HPDE6-E6E7 (cell line): Measurements from ENCODE around the gene MAGEA4.

Experiments
- DNase-seq: peaks from one replicate; pipeline ENCODE4 v3.0.0; 2011; ENCODE audit warnings: missing footprints; ENCODE audit errors: extremely low spot score

The MAGEA4 gene

DNA sequence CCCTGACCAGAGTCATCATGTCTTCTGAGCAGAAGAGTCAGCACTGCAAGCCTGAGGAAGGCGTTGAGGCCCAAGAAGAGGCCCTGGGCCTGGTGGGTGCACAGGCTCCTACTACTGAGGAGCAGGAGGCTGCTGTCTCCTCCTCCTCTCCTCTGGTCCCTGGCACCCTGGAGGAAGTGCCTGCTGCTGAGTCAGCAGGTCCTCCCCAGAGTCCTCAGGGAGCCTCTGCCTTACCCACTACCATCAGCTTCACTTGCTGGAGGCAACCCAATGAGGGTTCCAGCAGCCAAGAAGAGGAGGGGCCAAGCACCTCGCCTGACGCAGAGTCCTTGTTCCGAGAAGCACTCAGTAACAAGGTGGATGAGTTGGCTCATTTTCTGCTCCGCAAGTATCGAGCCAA is 11.0 kb downstream of the MAGEA4 start:
- DNase-seq = no peak

DNA sequence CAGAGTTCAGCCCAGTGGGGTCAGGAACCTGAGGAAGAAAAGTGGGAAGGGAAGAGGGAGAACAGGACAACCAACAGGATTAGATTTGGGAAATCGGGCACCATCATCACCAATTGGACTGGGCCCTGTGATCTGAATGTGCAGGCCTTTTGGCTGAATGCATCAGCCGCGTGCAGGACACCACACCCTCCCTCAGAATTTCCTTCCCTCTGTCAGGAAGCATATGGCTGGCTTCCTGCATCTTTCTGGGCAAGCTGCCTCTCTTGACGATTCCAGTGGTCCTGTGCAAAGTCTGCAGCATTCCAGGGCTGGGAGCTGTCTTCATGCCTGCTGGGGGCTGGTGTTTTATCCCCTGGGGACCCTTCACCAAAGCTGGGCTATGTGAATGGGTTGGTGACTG is 16.4 kb downstream of the MAGEA4 start:
- DNase-seq = no peak

DNA sequence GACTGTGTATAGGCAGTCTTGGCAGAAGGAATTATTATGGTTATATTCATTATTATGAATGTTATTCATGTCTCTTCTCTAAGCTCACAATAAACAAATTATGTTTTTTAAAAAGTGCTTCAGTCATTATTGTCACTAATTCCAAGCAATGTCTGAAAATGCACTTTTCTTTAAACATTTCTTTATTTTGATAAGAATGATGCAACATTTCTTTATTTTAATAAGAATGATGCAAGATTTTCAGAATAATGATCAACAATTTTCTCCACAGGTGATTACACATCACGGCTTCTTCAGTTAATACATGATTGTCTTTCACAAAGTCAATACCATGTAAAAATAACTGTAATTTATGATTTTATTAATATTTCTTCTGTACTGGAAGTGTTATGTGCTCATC is 22.7 kb downstream of the MAGEA4 start:
- no peak for DNase-seq

DNA sequence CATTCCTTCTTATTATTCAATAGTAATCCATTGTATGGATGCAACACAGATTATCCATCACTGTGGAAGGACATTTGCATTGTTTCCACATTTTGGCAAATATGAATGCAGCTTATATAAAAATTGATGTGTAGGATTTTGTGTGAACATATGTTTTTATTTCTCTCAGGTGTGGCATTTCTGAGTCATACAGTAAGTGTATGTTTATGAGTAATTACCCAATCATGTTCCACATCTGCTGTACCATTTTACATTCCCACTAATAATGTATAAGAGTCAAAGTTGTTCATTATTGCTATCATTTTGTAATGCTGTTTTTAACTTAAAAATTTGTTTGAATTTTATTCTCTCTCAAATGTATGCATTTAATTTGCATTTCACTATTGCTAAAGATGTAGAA is 25.5 kb downstream of the MAGEA4 start:
- no peak for DNase-seq

DNA sequence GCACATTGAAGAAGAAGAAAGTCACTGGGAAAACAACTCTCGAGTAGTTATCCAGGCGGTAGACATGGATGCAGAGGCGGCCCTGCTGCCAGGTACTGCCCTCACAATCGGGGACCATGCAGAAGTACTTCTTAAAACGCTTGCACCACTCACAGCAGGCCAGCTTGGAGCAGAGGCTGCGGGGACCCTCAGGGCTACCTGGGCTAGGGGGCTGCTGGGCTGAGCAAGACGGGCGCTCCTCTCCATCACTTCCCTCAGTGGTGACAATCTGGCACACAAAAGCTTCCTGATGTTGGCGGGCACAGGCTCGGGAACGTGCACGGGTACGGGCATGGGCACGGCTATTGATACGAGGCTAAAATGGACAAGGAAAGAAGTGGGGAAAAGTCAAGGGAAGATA is 42.0 kb downstream of the MAGEA4 start:
- DNase-seq = no peak

DNA sequence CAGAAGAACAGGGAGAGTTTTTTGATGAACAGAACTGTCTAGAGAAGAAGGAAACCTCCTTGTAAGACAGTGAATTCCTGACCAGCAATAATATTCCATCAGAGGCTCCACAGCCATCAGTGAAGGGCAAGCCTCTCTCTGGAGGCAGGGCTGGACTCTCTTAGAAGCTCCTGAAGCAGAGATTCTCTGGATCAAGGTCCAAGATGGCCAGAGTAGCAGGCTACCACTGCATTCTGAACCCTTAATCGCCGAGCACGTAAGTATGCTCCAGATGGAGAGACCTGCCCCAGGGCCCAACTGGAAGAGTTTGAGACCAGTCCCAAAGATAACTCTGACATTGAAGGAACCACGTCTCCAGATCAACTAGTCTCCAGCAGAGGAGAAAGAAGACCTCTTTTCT is 45.4 kb downstream of the MAGEA4 start:
- no peak for DNase-seq

DNA sequence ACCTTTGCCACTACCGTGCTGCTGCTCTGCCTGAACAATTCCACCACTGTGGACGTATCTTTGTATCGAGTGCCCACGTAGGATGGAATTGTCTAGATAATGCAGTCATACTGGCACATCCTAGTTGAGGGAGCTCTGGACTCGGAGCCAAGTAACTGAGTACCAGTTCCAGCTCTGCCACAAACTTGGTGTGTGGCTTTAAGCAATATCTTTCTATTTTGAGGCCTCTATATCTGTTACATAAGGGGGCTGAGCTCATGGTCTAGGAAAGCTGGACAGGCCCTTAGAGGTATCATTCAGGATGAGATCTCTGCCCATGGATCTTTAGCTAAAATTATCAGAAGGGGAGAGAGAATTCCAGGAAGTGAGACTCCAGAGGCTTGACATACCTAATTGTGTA is 49.3 kb downstream of the MAGEA4 start:
- DNase-seq = no peak

DNA sequence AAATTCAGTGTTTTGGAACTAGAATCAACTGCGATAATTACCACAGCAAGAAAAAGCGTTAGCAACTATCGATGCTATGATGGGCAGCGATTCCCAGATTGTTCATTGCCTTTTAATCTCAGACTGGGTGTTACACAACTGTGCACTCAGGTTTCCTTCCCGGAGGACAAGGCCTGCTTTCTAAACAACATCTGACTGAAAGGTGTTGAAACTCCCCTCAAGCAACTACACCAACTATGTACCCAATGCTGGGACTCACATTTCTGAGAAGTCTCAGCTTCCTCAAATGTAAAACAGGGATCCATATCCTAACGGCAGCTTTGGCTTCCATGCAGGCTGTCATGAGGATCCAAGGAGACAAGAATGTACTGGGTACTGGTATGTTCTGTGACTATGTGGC is 53.5 kb downstream of the MAGEA4 start:
- no peak for DNase-seq

DNA sequence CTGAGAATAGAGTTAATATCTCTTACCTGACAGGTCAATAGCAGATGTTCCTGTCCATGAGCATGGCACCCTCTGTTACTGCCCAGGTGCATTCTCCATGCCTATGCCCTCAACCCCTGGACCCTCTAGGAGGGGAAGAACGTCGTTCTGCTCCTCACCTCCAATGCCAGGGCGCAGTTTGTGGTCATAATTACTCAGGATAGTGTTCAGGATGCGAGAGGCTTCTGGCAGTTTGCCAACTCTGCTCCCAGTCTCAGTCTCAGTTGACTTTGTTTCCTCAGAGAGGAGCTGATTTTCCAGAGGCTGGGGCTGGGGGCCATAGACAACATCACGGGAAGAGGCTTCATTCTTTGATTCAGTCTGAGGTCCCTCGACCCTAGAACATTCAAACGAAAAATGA is 57.3 kb downstream of the MAGEA4 start:
- DNase-seq = no peak

DNA sequence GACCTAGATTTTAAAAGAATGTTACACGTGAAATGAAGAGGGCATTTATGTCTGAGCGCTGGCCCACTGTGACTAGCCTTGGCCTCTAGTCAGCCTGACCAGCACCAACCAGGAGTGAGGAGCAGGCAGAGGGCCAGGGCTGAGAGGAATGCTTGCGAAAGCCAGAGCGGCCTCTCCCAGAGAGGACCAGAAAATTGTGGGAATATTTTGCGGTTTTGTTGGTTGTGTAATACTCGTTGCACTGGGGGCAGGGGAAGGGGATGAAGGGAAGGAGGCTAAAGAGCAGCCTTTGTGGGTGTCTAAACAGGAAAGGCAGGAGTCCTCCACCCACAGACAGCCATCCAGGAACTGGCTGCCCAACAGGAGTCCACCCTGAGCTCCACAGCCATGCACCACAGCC is 58.0 kb downstream of the MAGEA4 start:
- peak; percentile 64 for DNase-seq

DNA sequence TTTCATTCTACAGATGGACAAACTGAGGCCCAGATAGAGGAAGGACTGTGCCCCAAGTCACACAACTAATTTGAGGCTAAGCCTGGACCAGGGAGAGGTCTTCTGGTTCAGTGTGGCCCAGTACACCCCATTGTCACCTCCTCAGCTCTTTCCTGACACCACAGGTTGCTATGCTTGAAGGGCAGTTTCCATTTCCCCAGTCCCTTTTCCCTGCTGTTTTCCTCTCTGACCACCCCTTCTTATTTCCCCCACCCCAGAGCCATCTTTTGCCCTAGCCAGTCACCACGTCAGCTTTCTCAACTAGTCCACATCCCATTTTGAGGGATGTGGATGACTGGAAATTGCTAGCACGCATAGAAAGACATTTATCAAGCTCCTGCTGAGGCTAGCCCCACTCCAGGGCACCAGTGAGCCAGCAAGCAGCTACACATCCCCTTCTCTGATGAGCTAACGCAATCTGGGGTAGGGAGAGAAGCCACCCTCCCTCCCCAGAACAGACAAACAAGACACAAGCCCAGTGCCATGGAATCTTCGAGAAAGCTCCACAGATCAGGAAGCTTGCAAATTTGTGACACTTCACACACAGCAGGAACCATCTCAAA is 60.5 kb downstream of the MAGEA4 start:
- peak; percentile 47 for DNase-seq

DNA sequence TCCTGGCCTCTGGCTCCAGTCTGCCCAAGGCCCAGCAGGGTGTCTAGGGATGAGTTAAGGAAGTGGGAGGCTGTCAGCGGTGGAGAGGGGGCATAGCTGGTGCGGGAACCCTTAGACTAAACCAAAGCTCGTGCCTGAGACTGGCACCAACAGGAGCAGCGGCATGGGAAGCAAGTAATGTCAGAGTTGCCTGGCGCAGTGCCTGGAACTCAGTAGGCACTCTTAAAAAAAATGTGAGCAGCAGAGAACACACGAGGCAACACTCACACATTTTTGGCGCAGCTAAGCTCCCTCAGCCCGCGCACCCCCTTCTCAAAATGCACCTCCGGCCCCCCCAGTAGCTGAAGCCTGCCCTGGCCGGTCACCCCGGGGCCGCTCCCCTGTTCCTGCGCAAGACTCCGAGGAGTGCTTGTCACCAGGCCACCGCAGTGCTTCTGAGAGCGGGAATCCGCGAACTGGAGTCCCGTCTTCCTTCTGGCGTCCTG is 61.2 kb downstream of the MAGEA4 start:
- peak; percentile 28 for DNase-seq
